Sigmoid colon (tissue), 4 donors: Measurements from ENCODE around the gene SIAE.

Experiments used
- POLR2AphosphoS5 ChIP-seq, 4 donors: sonication (generic); formaldehyde crosslinking; IDR thresholded peaks; one replicate each; pipeline ENCODE4 v1.6.1; 2017; ENCODE audit warnings: antibody characterized with exemption in 4 of 4
- TF ChIP-seq, protein P1 (sequence below), 4 experiments: fragments of 450-650 bp in 3 of 4; fragments of 200-600 bp in 1 of 4; IDR thresholded peaks; one replicate each; pipeline ENCODE4 v1.5.1; 2016 to 2019; ENCODE audit warnings: antibody characterized with exemption in 4 of 4, mild to moderate bottlenecking in 3 of 4, moderate library complexity in 2 of 4

DNA sequence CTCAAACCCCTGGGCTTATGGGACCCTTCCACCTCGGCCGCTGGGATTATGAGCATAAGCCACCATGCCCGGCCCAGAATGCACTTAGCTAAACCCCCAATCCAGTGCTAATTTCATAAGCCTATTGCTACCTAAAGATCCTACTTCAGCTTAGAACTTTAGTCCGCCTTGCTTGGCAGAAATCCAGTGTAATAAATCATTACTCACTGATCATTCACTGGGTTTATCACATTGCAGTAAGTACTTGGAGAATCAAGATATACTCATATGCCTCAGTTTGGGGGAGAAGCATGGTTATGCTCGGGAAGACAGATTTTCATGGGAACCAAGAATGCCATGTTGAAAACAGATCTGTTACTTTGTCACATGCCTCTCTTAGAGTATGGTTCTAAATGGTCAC lies 54.7 kb downstream of the SIAE start:
- TF ChIP-seq, protein P1, sequence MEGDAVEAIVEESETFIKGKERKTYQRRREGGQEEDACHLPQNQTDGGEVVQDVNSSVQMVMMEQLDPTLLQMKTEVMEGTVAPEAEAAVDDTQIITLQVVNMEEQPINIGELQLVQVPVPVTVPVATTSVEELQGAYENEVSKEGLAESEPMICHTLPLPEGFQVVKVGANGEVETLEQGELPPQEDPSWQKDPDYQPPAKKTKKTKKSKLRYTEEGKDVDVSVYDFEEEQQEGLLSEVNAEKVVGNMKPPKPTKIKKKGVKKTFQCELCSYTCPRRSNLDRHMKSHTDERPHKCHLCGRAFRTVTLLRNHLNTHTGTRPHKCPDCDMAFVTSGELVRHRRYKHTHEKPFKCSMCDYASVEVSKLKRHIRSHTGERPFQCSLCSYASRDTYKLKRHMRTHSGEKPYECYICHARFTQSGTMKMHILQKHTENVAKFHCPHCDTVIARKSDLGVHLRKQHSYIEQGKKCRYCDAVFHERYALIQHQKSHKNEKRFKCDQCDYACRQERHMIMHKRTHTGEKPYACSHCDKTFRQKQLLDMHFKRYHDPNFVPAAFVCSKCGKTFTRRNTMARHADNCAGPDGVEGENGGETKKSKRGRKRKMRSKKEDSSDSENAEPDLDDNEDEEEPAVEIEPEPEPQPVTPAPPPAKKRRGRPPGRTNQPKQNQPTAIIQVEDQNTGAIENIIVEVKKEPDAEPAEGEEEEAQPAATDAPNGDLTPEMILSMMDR (IDR thresholded peaks at IDR 0.05), result no peak
- TF ChIP-seq POLR2AphosphoS5 (IDR thresholded peaks at IDR 0.05), result no peak
